HepG2 (cell line): ENCODE data around the gene SLC25A10. TPM values are rescaled to one million over a fixed set of nuclear protein-coding genes. Genes with fewer than 3 reads are reported as not detected.

ENCODE experiments used
- ATAC-seq: fragments of 200-7000 bp; cut with Tn5 transposase; 3 replicates; pipeline ENCODE4 v1.9.1; 2020; ENCODE audit warnings: mild to moderate bottlenecking, moderate library complexity
- BruUV-seq: library from RNA; stranded (reverse); fragments of 400-500 nt; replicated peaks from 2 replicates; lab custom pipeline; 2021; lab: Mats Ljungman, UMichigan
- CTCF ChIA-PET: fragments of 300-600 bp; formaldehyde crosslinking; extraction: SDS; loops from one replicate; lab custom pipeline; 2021; ENCODE audit warnings: low total read pairs, inconsistent platforms, low intra/inter-chr PET ratio; lab: Yijun Ruan, JAX
- POLR2A ChIA-PET: fragments of 350-600 bp; sonication (Branson Sonifier 250); formaldehyde crosslinking; loops from one replicate; lab custom pipeline; 2020; ENCODE audit warnings: antibody characterized with exemption, inconsistent platforms; lab: Yijun Ruan, JAX
- DNase-seq: peaks from one replicate; pipeline ENCODE4 v3.0.0-alpha.2; 2015; ENCODE audit warnings: low spot score
- FAIRE-seq: peaks from 3 replicates; lab custom pipeline; 2011; peaks lifted over from hg19 to GRCh38; lab: Jason Lieb, UNC
- H2AFZ ChIP-seq: one replicate; pipeline ENCODE4 v1.6.1; 2011; ENCODE audit warnings: low read length, inconsistent platforms
- H3K27ac ChIP-seq: fragments of 300-600 bp; 3 replicates; pipeline ENCODE4 v1.8.0; 2011; ENCODE audit warnings: mixed run types, mild to moderate bottlenecking, mixed read lengths, low read length, inconsistent platforms; ENCODE audit not compliant: insufficient read depth; ENCODE audit errors: extremely low read length
- H3K27me3 ChIP-seq, 2 experiments: fragments of 200-600 bp in 1 of 2; 2 replicates in 1 of 2; 3 replicates in 1 of 2; pipeline versions ENCODE4 v1.6.0 to v1.8.0; 2011; ENCODE audit warnings: low read length in 2 of 2, mild to moderate bottlenecking in 2 of 2, moderate library complexity in 2 of 2, inconsistent platforms in 1 of 2; ENCODE audit not compliant: insufficient read depth in 2 of 2, control insufficient read depth in 1 of 2
- H3K36me3 ChIP-seq, 2 experiments: fragments of 200-600 bp in 1 of 2; replicated peaks in 1 of 2; 2 replicates in 1 of 2; 3 replicates in 1 of 2; pipeline versions ENCODE4 v1.5.1 to v1.8.0; 2011; ENCODE audit warnings: low read length in 2 of 2, inconsistent platforms in 1 of 2; ENCODE audit not compliant: insufficient read depth in 2 of 2, control insufficient read depth in 1 of 2
- H3K4me1 ChIP-seq: 2 replicates; pipeline ENCODE4 v1.5.1; 2012; ENCODE audit warnings: low read length, inconsistent platforms; ENCODE audit not compliant: insufficient read depth
- H3K4me2 ChIP-seq: 2 replicates; pipeline ENCODE4 v1.6.0; 2011; ENCODE audit warnings: low read depth, low read length, inconsistent platforms
- H3K4me3 ChIP-seq, 3 experiments: fragments of 200-600 bp in 1 of 3; sonication (generic), shearing (Covaris generic) in 1 of 3; replicated peaks in 1 of 3; 2 replicates each; pipeline ENCODE4 v1.5.1; 2011 to 2016; ENCODE audit warnings: low read length in 3 of 3, inconsistent platforms in 2 of 3, low read depth in 2 of 3, mild to moderate bottlenecking in 2 of 3, control low read depth in 1 of 3, mixed read lengths in 1 of 3; ENCODE audit not compliant: insufficient read depth in 1 of 3
- H3K79me2 ChIP-seq: one replicate; pipeline ENCODE4 v1.6.1; 2011; ENCODE audit warnings: low read length, inconsistent platforms; ENCODE audit not compliant: insufficient read depth
- H3K9ac ChIP-seq: 2 replicates; pipeline ENCODE4 v1.6.0; 2011; ENCODE audit warnings: mild to moderate bottlenecking, low read depth, low read length, inconsistent platforms; ENCODE audit not compliant: insufficient read depth
- H3K9me3 ChIP-seq: 2 replicates; pipeline ENCODE4 v1.5.1; 2012; ENCODE audit warnings: mild to moderate bottlenecking, low read length
- H4K20me1 ChIP-seq: 2 replicates; pipeline ENCODE4 v1.6.0; 2011; ENCODE audit warnings: inconsistent platforms, mild to moderate bottlenecking, low read length, moderate library complexity; ENCODE audit not compliant: insufficient read depth
- AGO1 ChIP-seq: fragments of 200-400 bp; formaldehyde crosslinking; IDR thresholded peaks from 2 replicates; pipeline ENCODE4 v1.6.1; 2017; ENCODE audit warnings: mild to moderate bottlenecking, low read depth, low read length, moderate library complexity; ENCODE audit not compliant: poor library complexity, severe bottlenecking
- RBFOX2 ChIP-seq: fragments of 200-400 bp; formaldehyde crosslinking; IDR thresholded peaks from 2 replicates; pipeline ENCODE4 v1.6.1; 2017; ENCODE audit warnings: low read depth, mild to moderate bottlenecking, low read length
- SMYD3 ChIP-seq: sonication (generic); formaldehyde crosslinking; IDR thresholded peaks from 2 replicates; pipeline ENCODE4 v1.8.1; 2023; ENCODE audit warnings: mild to moderate bottlenecking, missing genetic modification reagents
- WGBS: methylation state at CpG from one replicate; pipeline ENCODE4 v1.1.6; 2017; ENCODE audit warnings: low lambda C conversion rate; 5-methylcytosine and 5-hydroxymethylcytosine counted together
- in situ Hi-C: cut with HindIII; loops from 2 replicates; pipeline ENCODE4 v1.10.0; 2017; ENCODE audit warnings: low pct_unique_long_range_greater_than_20kb; ENCODE audit not compliant: extremely low pct_ligation_motif_present
- intact Hi-C: fragments of 100-400 bp; cut with micrococcal nuclease; formaldehyde crosslinking; loops from one replicate; pipeline ENCODE4 v1.10.0; 2022; ENCODE audit not compliant: unreplicated experiment
- polyA plus RNA-seq, 8 experiments: library from polyadenylated mRNA; depleted of rRNA in 3 of 8; stranded (reverse) in 7 of 8; unstranded in 1 of 8; fragments of >200 nt; fragmentation: Illumina TruSeq in 4 of 8; extraction: Trizol in 4 of 8; gene quantifications; 2 replicates each; pipeline versions ENCODE4 v1.2.1 to v1.2.3, GENCODE V29; 2011 to 2016; ENCODE audit warnings: low read depth in 4 of 8, missing spikeins in 1 of 8, mixed read lengths in 1 of 8; ENCODE audit not compliant: insufficient read depth in 1 of 8
- total RNA-seq, 5 experiments: library from RNA; depleted of rRNA; stranded (reverse); fragments of >200 nt; fragmentation: Illumina TruSeq; extraction: Trizol; gene quantifications; 2 replicates each; pipeline ENCODE4 v1.2.3, GENCODE V29; 2016; ENCODE audit warnings: low read depth in 1 of 5
- TF ChIP-seq, protein P1 (sequence below): sonication (generic); formaldehyde crosslinking; IDR thresholded peaks from 2 replicates; pipeline ENCODE4 v1.8.0; 2022; ENCODE audit warnings: mild to moderate bottlenecking, missing genetic modification reagents

Gene SLC25A10
- total and polyA plus RNA-seq, 2 of the 13 experiments (the other 11 are each of a cell fraction or from before 2014, with no cell fraction given): 46.5 to 140 TPM

DNA sequence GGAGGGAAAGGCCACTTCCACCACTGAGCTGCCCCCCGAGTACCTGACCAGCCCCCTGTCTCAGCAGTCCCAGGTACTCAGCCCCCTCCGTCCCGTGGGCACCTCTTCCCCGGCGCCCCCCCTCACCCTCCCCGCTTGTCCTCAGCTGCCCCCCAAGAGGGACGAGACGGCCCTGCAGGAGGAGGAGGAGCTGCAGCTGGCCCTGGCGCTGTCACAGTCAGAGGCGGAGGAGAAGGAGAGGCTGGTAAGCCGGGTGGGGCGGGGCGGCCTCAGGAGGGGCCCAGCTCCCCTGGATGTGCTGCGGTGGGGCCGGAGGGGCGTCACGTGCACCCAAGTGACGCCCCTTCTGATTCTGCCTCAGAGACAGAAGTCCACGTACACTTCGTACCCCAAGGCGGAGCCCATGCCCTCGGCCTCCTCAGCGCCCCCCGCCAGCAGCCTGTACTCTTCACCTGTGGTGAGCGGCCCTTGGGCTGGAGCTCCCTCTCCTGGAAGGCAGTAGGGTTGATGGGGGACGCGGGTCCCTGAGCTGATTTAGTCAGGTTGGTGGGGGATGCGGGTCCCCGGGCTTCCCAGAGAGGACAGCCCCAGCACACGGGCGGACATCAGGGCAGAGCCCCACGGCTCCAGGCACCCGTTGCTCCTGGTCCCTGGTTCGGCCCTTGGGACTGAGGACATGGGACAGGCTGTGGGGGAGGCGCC lies 18.4 kb upstream of the SLC25A10 start (continued):
- no peak for TF ChIP-seq SMYD3 (CRISPR knock-in tag)
- peak; percentile 37 for TF ChIP-seq AGO1

GRCh38 chr17:81694810-81695209 lies 17.3 kb upstream of the SLC25A10 start:
- intact Hi-C loops: no loop called here
- WGBS: 97% methylated on average over 14 of the region's 19 CpGs
- no TSS peak for BruUV-seq
- Histone ChIP-seq H3K4me3 (no peak overlapping the region), H3K9me3 (no peaks in the 10 kb centered on the region), H3K79me2 (peaks cover 8% of the 10 kb centered on the region), H3K4me1 (no peaks in the 10 kb centered on the region), H3K27me3 (no peaks in the 10 kb centered on the region; a peak in 1 of 5 replicates), H3K4me2 (no peak overlapping the region), H2AFZ (no peak overlapping the region), H3K9ac (no peak overlapping the region), H4K20me1 (no peaks in the 10 kb centered on the region; the same call in 1 of the 2 replicates), H3K36me3 (peaks cover 62 to 82% of the 10 kb centered on the region in 2 experiments), H3K27ac (no peak overlapping the region)
- ChIA-PET CTCF (no interaction called here), POLR2A (interaction anchor here (2.1 kb wide), 1 partner anchor 8 kb away, joined by 5 read pairs; the partner anchor contains the start of gene MRPL12)
- DNase-seq: no peak
- TF ChIP-seq, protein P1, sequence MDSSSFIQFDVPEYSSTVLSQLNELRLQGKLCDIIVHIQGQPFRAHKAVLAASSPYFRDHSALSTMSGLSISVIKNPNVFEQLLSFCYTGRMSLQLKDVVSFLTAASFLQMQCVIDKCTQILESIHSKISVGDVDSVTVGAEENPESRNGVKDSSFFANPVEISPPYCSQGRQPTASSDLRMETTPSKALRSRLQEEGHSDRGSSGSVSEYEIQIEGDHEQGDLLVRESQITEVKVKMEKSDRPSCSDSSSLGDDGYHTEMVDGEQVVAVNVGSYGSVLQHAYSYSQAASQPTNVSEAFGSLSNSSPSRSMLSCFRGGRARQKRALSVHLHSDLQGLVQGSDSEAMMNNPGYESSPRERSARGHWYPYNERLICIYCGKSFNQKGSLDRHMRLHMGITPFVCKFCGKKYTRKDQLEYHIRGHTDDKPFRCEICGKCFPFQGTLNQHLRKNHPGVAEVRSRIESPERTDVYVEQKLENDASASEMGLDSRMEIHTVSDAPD (CRISPR knock-in tag): no peak
- peak; percentile 30; the same call in 1 of the 2 replicates for TF ChIP-seq RBFOX2
- in situ Hi-C loops: no loop called here
- FAIRE-seq: no peak
- ATAC-seq: no peak
